Neural cell (in vitro differentiated cells): ENCODE results near the gene DNAJB11.

ENCODE experiments used
- MXI1 ChIP-seq: fragments of 450-650 bp; conservative IDR thresholded peaks from 2 replicates; pipeline ENCODE4 v1.6.1; 2014; ENCODE audit warnings: antibody characterized with exemption, mild to moderate bottlenecking; ENCODE audit not compliant: poor library complexity, severe bottlenecking
- RAD21 ChIP-seq: fragments of 450-650 bp; conservative IDR thresholded peaks from 2 replicates; pipeline ENCODE4 v1.6.1; 2014; ENCODE audit warnings: antibody characterized with exemption, mild to moderate bottlenecking, moderate library complexity
- SMC3 ChIP-seq: fragments of 450-650 bp; conservative IDR thresholded peaks from 2 replicates; pipeline ENCODE4 v1.6.1; 2014; ENCODE audit warnings: antibody characterized with exemption, mild to moderate bottlenecking, moderate library complexity; ENCODE audit not compliant: poor library complexity
- TAF1 ChIP-seq: IDR thresholded peaks from 2 replicates; pipeline ENCODE4 v1.6.1; 2012; ENCODE audit warnings: low read depth
- TF ChIP-seq, protein P1 (sequence below): IDR thresholded peaks from 2 replicates; pipeline ENCODE4 v1.6.1; 2012; ENCODE audit warnings: borderline replicate concordance
- TF ChIP-seq, protein P2 (sequence below): fragments of 450-650 bp; IDR thresholded peaks from 2 replicates; pipeline ENCODE4 v1.5.1; 2014; ENCODE audit warnings: antibody characterized with exemption, mild to moderate bottlenecking, moderate library complexity; ENCODE audit not compliant: poor library complexity, severe bottlenecking

DNA sequence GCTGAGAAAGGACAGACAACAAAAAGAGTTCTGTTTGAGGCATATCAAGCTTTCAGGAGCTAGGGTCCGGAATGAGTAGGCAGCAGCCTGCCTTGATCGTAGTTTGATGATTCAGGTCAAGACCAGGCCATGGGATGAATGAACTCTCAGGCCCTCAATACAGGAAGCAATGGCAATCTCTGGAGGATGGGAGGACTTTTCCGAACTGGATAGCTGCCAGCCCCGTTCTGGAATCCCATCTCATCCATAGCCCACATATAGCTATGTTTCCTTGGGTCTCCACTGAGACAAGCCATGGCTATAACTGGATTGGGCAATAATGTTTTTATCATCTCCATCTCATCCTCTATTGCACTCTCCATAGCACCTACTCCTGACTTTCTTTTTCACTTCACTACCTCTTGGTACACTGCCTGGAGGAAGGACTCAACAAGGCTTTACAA lies 55.1 kb downstream of the DNAJB11 start:
- TF ChIP-seq, protein P1, sequence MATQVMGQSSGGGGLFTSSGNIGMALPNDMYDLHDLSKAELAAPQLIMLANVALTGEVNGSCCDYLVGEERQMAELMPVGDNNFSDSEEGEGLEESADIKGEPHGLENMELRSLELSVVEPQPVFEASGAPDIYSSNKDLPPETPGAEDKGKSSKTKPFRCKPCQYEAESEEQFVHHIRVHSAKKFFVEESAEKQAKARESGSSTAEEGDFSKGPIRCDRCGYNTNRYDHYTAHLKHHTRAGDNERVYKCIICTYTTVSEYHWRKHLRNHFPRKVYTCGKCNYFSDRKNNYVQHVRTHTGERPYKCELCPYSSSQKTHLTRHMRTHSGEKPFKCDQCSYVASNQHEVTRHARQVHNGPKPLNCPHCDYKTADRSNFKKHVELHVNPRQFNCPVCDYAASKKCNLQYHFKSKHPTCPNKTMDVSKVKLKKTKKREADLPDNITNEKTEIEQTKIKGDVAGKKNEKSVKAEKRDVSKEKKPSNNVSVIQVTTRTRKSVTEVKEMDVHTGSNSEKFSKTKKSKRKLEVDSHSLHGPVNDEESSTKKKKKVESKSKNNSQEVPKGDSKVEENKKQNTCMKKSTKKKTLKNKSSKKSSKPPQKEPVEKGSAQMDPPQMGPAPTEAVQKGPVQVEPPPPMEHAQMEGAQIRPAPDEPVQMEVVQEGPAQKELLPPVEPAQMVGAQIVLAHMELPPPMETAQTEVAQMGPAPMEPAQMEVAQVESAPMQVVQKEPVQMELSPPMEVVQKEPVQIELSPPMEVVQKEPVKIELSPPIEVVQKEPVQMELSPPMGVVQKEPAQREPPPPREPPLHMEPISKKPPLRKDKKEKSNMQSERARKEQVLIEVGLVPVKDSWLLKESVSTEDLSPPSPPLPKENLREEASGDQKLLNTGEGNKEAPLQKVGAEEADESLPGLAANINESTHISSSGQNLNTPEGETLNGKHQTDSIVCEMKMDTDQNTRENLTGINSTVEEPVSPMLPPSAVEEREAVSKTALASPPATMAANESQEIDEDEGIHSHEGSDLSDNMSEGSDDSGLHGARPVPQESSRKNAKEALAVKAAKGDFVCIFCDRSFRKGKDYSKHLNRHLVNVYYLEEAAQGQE = no peak
- TF ChIP-seq, protein P2, sequence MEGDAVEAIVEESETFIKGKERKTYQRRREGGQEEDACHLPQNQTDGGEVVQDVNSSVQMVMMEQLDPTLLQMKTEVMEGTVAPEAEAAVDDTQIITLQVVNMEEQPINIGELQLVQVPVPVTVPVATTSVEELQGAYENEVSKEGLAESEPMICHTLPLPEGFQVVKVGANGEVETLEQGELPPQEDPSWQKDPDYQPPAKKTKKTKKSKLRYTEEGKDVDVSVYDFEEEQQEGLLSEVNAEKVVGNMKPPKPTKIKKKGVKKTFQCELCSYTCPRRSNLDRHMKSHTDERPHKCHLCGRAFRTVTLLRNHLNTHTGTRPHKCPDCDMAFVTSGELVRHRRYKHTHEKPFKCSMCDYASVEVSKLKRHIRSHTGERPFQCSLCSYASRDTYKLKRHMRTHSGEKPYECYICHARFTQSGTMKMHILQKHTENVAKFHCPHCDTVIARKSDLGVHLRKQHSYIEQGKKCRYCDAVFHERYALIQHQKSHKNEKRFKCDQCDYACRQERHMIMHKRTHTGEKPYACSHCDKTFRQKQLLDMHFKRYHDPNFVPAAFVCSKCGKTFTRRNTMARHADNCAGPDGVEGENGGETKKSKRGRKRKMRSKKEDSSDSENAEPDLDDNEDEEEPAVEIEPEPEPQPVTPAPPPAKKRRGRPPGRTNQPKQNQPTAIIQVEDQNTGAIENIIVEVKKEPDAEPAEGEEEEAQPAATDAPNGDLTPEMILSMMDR = no peak
- TF ChIP-seq SMC3 (no peak), RAD21 (no peak), MXI1 (no peak), TAF1 (no peak)
